HG03558 (cell line): ENCODE measurements around the gene NBL1.

Source experiments
- ATAC-seq: cut with Tn5 transposase; IDR thresholded peaks from one replicate; pipeline ENCODE4 v1.9.1; 2021; ENCODE audit warnings: moderate number of reproducible peaks; ENCODE audit not compliant: unreplicated experiment; ENCODE audit errors: extremely low read depth

NBL1 gene

GRCh38 chr1:19664453-19665185 lies 20.5 kb downstream of the NBL1 start, which contains the start of gene HTR6:
Gene HTR6 (plus strand): TSS chr1:19664875. CDS start chr1:19665754, 879 bp downstream.
- no peak for ATAC-seq

- no peak for ATAC-seq
Measured at GRCh38 chr1:19665186-19665495, 21.0 kb downstream of the NBL1 start.

GRCh38 chr1:19665496-19666465 lies 21.7 kb downstream of the NBL1 start:
- ATAC-seq: no peak

GRCh38 chr1:19668888-19669287 lies 24.8 kb downstream of the NBL1 start:
- ATAC-seq: no peak

- no peak for ATAC-seq
Measured at GRCh38 chr1:19670787-19671186, 26.7 kb downstream of the NBL1 start.

- no peak for ATAC-seq
Measured at GRCh38 chr1:19672237-19672636, 28.1 kb downstream of the NBL1 start.

- no peak for ATAC-seq
Measured at GRCh38 chr1:19675797-19676196, 31.7 kb downstream of the NBL1 start.

GRCh38 chr1:19676438-19676922 lies 32.4 kb downstream of the NBL1 start:
- ATAC-seq: no peak

GRCh38 chr1:19678493-19678892 lies 34.4 kb downstream of the NBL1 start:
- ATAC-seq: no peak

GRCh38 chr1:19678931-19679453 lies 34.9 kb downstream of the NBL1 start:
- no peak for ATAC-seq

- no peak for ATAC-seq
Measured at GRCh38 chr1:19679691-19680090, 35.6 kb downstream of the NBL1 start.

- no peak for ATAC-seq
Measured at GRCh38 chr1:19680644-19681043, 36.5 kb downstream of the NBL1 start.

- no peak for ATAC-seq
Measured at GRCh38 chr1:19682257-19682656, 38.1 kb downstream of the NBL1 start.

GRCh38 chr1:19682901-19683300 lies 38.8 kb downstream of the NBL1 start:
- no peak for ATAC-seq

- ATAC-seq: no peak
Measured at GRCh38 chr1:19683351-19683750, 39.2 kb downstream of the NBL1 start.

GRCh38 chr1:19684677-19685076 lies 40.6 kb downstream of the NBL1 start:
- no peak for ATAC-seq

- no peak for ATAC-seq
Measured at GRCh38 chr1:19685994-19686393, 41.9 kb downstream of the NBL1 start.

GRCh38 chr1:19687414-19687813 lies 43.3 kb downstream of the NBL1 start:
- no peak for ATAC-seq

- ATAC-seq: no peak
Measured at GRCh38 chr1:19688041-19688842, 44.1 kb downstream of the NBL1 start.

GRCh38 chr1:19689085-19689757 lies 45.1 kb downstream of the NBL1 start:
- no peak for ATAC-seq
